ENCODE results near the gene PERM1.
"Not testable (repeated sequence)": the region's sequence is repeated elsewhere in the genome, so short reads cannot be mapped to it uniquely, and the experiment has no call there.

PERM1 gene

DNA sequence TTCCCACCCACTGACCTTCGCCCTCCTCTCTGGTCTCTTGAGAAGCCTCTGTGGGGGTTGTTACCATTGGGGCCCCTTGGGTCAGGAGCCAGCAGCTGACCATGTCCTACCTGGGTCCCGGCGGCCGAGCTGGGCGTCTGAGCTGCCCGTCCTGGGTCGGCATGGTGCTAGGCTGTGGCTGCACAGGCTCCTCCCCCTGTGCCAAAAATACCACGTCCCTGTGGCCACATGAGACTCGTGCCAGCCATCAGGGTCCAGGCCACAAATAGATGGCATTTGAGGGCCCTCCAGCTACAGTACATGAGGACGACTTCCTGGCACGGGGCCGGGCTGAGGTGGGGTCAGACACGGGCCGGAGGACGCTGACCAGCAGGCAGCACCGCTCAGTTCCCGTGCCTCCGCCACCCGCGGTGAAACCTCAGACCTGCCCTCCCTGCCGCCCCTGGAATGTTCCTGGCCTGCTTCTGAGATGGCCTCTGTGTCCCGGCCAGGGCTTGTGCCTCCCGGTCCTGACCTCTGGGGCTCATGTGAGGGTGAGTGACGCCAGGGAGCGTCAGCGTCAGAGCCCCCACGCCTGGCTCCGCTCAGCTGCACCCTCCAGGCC, at the start of gene PERM1:
Gene PERM1 (minus strand): TSS at position 139 of the 604 bp plus-strand sequence. CDS start 1,064 bp downstream, outside the sequence.
- no peaks in the 10 kb centered on the region for H3K36me3 ChIP-seq (ENCODE audit: control insufficient read depth in 1 of 2, insufficient read depth in 2 of 2, low read length in 2 of 2)
- peaks cover 0 to 6% of the 10 kb centered on the region in 2 donors for H3K4me1 ChIP-seq (ENCODE audit: control insufficient read depth in 1 of 2, insufficient read depth in 2 of 2, low read length in 2 of 2)
- peaks cover 5% of the 10 kb centered on the region for H3K27me3 ChIP-seq (ENCODE audit: low read depth, low read length)
- no peaks in the 10 kb centered on the region for H3K9me3 ChIP-seq (ENCODE audit: control insufficient read depth in 1 of 2, low read length in 2 of 2)
- no peak within 1 kb of the TSS for H3K4me3 ChIP-seq (ENCODE audit: low read depth in 1 of 2, low read length in 2 of 2)
- H3K27ac ChIP-seq (ENCODE audit: low read length), result no peak within 1 kb of the TSS

- H3K36me3 ChIP-seq (ENCODE audit: control insufficient read depth in 1 of 2, insufficient read depth in 2 of 2, low read length in 2 of 2); H3K4me3 ChIP-seq (ENCODE audit: low read depth in 1 of 2, low read length in 2 of 2); H3K27ac ChIP-seq (ENCODE audit: low read length); H3K27me3 ChIP-seq (ENCODE audit: low read depth, low read length); H3K9me3 ChIP-seq (ENCODE audit: control insufficient read depth in 1 of 2, low read length in 2 of 2): not testable (repeated sequence)
- peaks cover 0 to 28% of the 10 kb centered on the region in 2 donors for H3K4me1 ChIP-seq (ENCODE audit: control insufficient read depth in 1 of 2, insufficient read depth in 2 of 2, low read length in 2 of 2)
Measured at GRCh38 chr1:1030867-1031658, 49.2 kb upstream of the PERM1 start.

GRCh38 chr1:1027791-1028190, 45.9 kb upstream of the PERM1 start:
- H3K4me1 ChIP-seq (ENCODE audit: control insufficient read depth in 1 of 2, insufficient read depth in 2 of 2, low read length in 2 of 2), result peaks cover 0 to 36% of the 10 kb centered on the region in 2 donors
- H3K9me3 ChIP-seq (ENCODE audit: control insufficient read depth in 1 of 2, low read length in 2 of 2), result no peaks in the 10 kb centered on the region
- H3K4me3 ChIP-seq (ENCODE audit: low read depth in 1 of 2, low read length in 2 of 2), result no peak overlapping the region
- no peak overlapping the region for H3K27ac ChIP-seq (ENCODE audit: low read length)
- H3K27me3 ChIP-seq (ENCODE audit: low read depth, low read length), result no peaks in the 10 kb centered on the region
- H3K36me3 ChIP-seq (ENCODE audit: control insufficient read depth in 1 of 2, insufficient read depth in 2 of 2, low read length in 2 of 2), result no peaks in the 10 kb centered on the region

DNA sequence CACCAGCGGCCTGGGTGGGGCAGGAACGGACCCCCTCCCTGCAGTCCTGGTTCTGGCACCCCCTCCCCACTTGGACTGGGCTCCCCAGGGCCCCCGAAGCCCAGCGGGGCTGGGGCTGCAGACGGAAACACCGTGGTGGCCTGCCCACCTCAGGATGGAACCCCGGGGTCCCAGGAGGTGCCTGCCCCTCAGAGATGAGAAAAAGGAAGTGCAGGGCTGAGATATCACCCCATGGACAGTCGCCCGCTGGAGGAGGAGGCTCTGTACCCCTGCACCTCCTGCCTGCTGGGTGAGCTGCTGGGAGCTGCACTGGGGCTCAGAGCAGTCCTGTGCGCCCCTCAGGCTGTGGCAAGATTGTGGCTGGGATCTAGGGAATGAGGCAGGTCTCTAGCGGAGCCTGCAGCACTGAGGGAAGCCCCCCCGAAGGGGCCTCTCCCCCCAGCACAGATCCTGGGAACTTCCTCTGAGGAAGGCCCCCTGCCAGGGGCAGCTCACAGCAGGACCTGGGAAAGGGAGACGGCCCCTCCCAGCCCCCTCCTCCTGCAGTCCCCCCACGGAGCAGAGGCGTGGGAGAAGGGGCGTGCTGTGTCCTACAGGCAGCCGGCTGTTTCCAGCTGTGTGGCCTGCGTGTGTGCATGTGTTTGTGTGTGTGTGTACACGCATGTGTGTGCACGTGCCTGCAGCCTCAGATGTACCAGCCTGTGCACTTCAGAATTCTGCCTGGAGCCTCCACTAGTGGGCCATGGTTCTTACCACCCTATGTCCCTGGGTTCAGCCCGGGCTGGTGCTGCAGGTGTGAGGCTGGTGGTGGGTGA, 44.9 kb upstream of the PERM1 start:
- Histone ChIP-seq H3K9me3 (ENCODE audit: control insufficient read depth in 1 of 2, low read length in 2 of 2) (no peaks in the 10 kb centered on the region), H3K27ac (ENCODE audit: low read length) (no peak overlapping the region), H3K36me3 (ENCODE audit: control insufficient read depth in 1 of 2, insufficient read depth in 2 of 2, low read length in 2 of 2) (no peaks in the 10 kb centered on the region), H3K4me3 (ENCODE audit: low read depth in 1 of 2, low read length in 2 of 2) (no peak overlapping the region), H3K4me1 (ENCODE audit: control insufficient read depth in 1 of 2, insufficient read depth in 2 of 2, low read length in 2 of 2) (peaks cover 0 to 28% of the 10 kb centered on the region in 2 donors), H3K27me3 (ENCODE audit: low read depth, low read length) (no peaks in the 10 kb centered on the region)

GRCh38 chr1:1025730-1026129, 43.8 kb upstream of the PERM1 start:
- H3K4me1 ChIP-seq (ENCODE audit: control insufficient read depth in 1 of 2, insufficient read depth in 2 of 2, low read length in 2 of 2), result peaks cover 0 to 39% of the 10 kb centered on the region in 2 donors
- H3K36me3 ChIP-seq (ENCODE audit: control insufficient read depth in 1 of 2, insufficient read depth in 2 of 2, low read length in 2 of 2), result no peaks in the 10 kb centered on the region
- H3K4me3 ChIP-seq (ENCODE audit: low read depth in 1 of 2, low read length in 2 of 2), result no peak overlapping the region
- no peaks in the 10 kb centered on the region for H3K9me3 ChIP-seq (ENCODE audit: control insufficient read depth in 1 of 2, low read length in 2 of 2)
- no peaks in the 10 kb centered on the region for H3K27me3 ChIP-seq (ENCODE audit: low read depth, low read length)
- no peak overlapping the region for H3K27ac ChIP-seq (ENCODE audit: low read length)

DNA sequence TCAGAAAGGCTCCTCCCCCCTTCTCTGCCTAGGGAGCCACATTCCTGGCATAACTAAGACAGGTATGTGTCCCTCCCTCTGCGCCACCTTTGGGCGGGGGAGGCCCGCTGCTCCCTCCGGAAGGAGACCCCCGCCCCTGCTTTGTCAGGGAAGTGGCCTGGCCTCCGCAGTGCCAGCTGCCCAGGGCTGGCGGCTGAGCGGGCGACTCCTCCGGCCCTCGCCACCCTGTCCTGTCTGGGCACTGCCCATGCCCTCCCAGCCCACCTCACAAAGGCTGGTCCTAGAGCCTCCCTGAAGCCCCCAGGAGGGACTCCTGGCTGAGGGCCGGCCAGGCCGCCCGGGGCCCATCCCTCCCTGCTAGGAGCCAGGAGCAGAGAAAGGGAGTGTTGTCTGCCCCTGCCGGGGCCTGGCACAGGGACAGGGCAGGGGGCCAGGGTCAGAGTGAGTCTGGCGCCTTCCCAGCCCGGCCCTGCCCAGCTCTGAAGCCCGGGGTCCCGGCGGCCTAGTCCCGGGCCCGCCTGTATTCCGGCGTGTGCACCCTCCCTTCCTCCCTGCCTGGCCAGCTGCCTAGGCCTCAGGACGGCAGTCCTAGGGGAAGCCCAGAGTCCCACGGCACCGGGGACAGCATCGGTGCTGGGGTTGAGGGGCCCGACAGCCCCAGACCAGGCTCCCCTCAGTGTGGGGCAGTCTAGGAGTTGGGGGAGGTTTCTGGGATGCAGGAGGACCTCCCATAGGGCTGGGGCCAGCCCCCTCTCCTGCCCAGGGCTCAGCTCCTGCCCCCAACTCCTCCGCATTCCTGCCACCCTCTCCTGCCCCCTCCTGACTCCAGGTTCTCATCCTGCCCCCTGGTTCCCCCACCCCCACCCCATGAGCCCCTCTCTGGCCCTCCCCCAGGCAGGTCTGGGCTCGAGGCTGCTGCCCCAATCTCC, 43.1 kb upstream of the PERM1 start:
- Histone ChIP-seq H3K9me3 (ENCODE audit: control insufficient read depth in 1 of 2, low read length in 2 of 2) (no peaks in the 10 kb centered on the region), H3K4me3 (ENCODE audit: low read depth in 1 of 2, low read length in 2 of 2) (no peak overlapping the region), H3K36me3 (ENCODE audit: control insufficient read depth in 1 of 2, insufficient read depth in 2 of 2, low read length in 2 of 2) (no peaks in the 10 kb centered on the region), H3K27me3 (ENCODE audit: low read depth, low read length) (no peaks in the 10 kb centered on the region), H3K27ac (ENCODE audit: low read length) (no peak overlapping the region), H3K4me1 (ENCODE audit: control insufficient read depth in 1 of 2, insufficient read depth in 2 of 2, low read length in 2 of 2) (peaks cover 0 to 39% of the 10 kb centered on the region in 2 donors)

GRCh38 chr1:1024149-1024770, 42.4 kb upstream of the PERM1 start:
- no peaks in the 10 kb centered on the region for H3K36me3 ChIP-seq (ENCODE audit: control insufficient read depth in 1 of 2, insufficient read depth in 2 of 2, low read length in 2 of 2)
- no peaks in the 10 kb centered on the region for H3K27me3 ChIP-seq (ENCODE audit: low read depth, low read length)
- H3K27ac ChIP-seq (ENCODE audit: low read length), result no peak overlapping the region
- H3K9me3 ChIP-seq (ENCODE audit: control insufficient read depth in 1 of 2, low read length in 2 of 2), result no peaks in the 10 kb centered on the region
- H3K4me3 ChIP-seq (ENCODE audit: low read depth in 1 of 2, low read length in 2 of 2), result no peak overlapping the region
- peaks cover 0 to 39% of the 10 kb centered on the region in 2 donors for H3K4me1 ChIP-seq (ENCODE audit: control insufficient read depth in 1 of 2, insufficient read depth in 2 of 2, low read length in 2 of 2)

DNA sequence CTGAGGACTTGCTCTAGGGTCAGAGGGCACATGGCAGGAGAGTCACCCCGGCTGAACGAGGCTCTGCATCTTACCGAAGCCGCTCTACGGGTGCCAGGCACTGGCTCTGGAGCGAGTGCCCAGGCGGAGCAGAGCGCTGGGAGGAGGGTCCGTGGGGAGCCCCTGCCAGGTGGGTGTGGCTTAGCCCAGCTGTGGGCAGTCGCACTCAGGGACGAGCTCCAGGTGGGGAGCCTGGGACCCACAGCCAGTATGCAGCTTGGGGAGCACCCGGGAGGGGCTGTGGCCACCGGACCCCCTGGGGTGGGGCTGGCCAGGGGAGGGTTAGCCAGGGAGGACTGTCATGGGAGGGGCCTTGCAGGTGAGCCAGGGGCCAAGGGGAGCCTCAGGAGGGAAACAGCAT, 41.8 kb upstream of the PERM1 start:
- no peak overlapping the region for H3K4me3 ChIP-seq (ENCODE audit: low read depth in 1 of 2, low read length in 2 of 2)
- H3K27ac ChIP-seq (ENCODE audit: low read length), result no peak overlapping the region
- no peaks in the 10 kb centered on the region for H3K9me3 ChIP-seq (ENCODE audit: control insufficient read depth in 1 of 2, low read length in 2 of 2)
- H3K36me3 ChIP-seq (ENCODE audit: control insufficient read depth in 1 of 2, insufficient read depth in 2 of 2, low read length in 2 of 2), result no peaks in the 10 kb centered on the region
- H3K27me3 ChIP-seq (ENCODE audit: low read depth, low read length), result no peaks in the 10 kb centered on the region
- H3K4me1 ChIP-seq (ENCODE audit: control insufficient read depth in 1 of 2, insufficient read depth in 2 of 2, low read length in 2 of 2), result peaks cover 0 to 42% of the 10 kb centered on the region in 2 donors

DNA sequence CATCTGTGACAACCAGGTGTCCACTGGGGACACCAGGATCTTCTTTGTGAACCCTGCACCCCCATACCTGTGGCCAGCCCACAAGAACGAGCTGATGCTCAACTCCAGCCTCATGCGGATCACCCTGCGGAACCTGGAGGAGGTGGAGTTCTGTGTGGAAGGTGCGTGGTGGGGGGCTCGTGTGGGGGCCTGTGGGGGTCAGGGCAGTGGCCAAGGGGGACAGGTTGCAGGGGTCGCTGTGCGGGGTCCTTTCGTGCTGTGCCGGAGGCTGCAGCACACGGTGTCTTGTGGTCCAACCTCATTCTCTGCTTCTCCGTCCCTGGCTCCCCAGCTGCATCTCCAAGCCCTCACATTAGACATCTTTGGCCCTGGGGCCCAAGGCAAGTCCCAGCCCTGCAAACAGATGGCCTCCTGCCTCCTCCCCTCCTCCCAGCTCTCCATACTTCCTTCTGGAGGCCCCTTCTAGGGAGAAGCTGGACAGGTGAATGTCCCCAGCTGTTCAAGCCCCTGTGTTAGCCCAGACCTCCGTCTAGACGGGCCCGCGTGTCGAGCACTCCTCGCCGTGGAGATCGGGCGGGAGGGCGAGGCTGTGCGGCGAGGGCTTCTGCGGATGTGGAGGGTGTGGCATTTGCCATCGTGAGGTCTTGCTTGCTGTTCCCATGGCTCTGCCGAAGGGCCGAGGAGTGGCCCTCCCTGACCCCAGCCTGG, 40.6 kb upstream of the PERM1 start:
- Histone ChIP-seq H3K4me1 (ENCODE audit: control insufficient read depth in 1 of 2, insufficient read depth in 2 of 2, low read length in 2 of 2) (peaks cover 0 to 42% of the 10 kb centered on the region in 2 donors), H3K9me3 (ENCODE audit: control insufficient read depth in 1 of 2, low read length in 2 of 2) (no peaks in the 10 kb centered on the region), H3K36me3 (ENCODE audit: control insufficient read depth in 1 of 2, insufficient read depth in 2 of 2, low read length in 2 of 2) (no peaks in the 10 kb centered on the region), H3K27me3 (ENCODE audit: low read depth, low read length) (no peaks in the 10 kb centered on the region), H3K27ac (ENCODE audit: low read length) (no peak overlapping the region), H3K4me3 (ENCODE audit: low read depth in 1 of 2, low read length in 2 of 2) (no peak overlapping the region)

DNA sequence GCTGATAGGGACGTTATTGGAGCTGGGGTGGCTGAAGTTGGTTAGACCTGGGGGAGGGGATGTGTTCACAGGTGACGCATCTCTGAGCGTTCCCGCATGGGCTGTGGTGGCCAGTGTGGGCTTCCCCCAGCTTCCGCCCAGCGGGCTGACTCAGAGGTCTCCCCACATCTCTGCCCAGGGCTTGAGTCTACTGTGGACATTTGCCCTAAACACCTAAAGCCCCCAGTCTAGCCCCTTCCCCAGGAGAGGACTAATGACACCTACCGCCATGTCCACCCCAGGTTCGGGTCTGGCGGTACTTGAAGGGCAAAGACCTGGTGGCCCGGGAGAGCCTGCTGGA, 40.0 kb upstream of the PERM1 start:
- Histone ChIP-seq H3K36me3 (ENCODE audit: control insufficient read depth in 1 of 2, insufficient read depth in 2 of 2, low read length in 2 of 2) (no peaks in the 10 kb centered on the region), H3K4me1 (ENCODE audit: control insufficient read depth in 1 of 2, insufficient read depth in 2 of 2, low read length in 2 of 2) (peaks cover 0 to 42% of the 10 kb centered on the region in 2 donors), H3K4me3 (ENCODE audit: low read depth in 1 of 2, low read length in 2 of 2) (no peak overlapping the region), H3K9me3 (ENCODE audit: control insufficient read depth in 1 of 2, low read length in 2 of 2) (no peaks in the 10 kb centered on the region), H3K27me3 (ENCODE audit: low read depth, low read length) (no peaks in the 10 kb centered on the region), H3K27ac (ENCODE audit: low read length) (no peak overlapping the region)
